IPS DF 6.9 (cell line): Measurements from ENCODE around the gene TNFRSF13B.
"Not testable (repeated sequence)": the region's sequence is repeated elsewhere in the genome, so short reads cannot be mapped to it uniquely, and the experiment has no call there.

Experiments
- DNase-seq: peaks from one replicate; pipeline ENCODE4 v3.0.0-alpha.2; 2013; ENCODE audit warnings: low read depth, low spot score
- H3K27ac ChIP-seq: one replicate; pipeline ENCODE4 v1.5.1; 2013; ENCODE audit warnings: low read length, control low read depth
- H3K27me3 ChIP-seq: 2 replicates; pipeline ENCODE4 v1.6.1; 2013; ENCODE audit warnings: mild to moderate bottlenecking, low read length; ENCODE audit not compliant: control insufficient read depth, insufficient read depth
- H3K36me3 ChIP-seq: 2 replicates; pipeline ENCODE4 v1.6.1; 2013; ENCODE audit warnings: low read length; ENCODE audit not compliant: control insufficient read depth, insufficient read depth
- H3K4me1 ChIP-seq: 2 replicates; pipeline ENCODE4 v1.6.1; 2013; ENCODE audit warnings: low read length; ENCODE audit not compliant: control insufficient read depth, insufficient read depth
- H3K4me3 ChIP-seq: 2 replicates; pipeline ENCODE4 v1.5.1; 2013; ENCODE audit warnings: mild to moderate bottlenecking, low read length
- H3K9me3 ChIP-seq: 2 replicates; pipeline ENCODE4 v1.6.1; 2013; ENCODE audit warnings: low read length, inconsistent platforms; ENCODE audit not compliant: control insufficient read depth, insufficient read depth
- WGBS: extraction: QIAGEN DNeasy Blood & Tissue Kit; methylation state at CpG from one replicate; pipeline ENCODE4 v1.1.7; 2013; ENCODE audit warnings: mixed read lengths, missing lambda C conversion rate; ENCODE audit not compliant: insufficient read length, insufficient coverage; 5-methylcytosine and 5-hydroxymethylcytosine counted together

Gene TNFRSF13B

GRCh38 chr17:16972346-16972745 is 428 bp upstream of the TNFRSF13B start:
- Histone ChIP-seq H3K4me1 (no peaks in the 10 kb centered on the region), H3K36me3 (no peaks in the 10 kb centered on the region), H3K27ac (no peak overlapping the region), H3K27me3 (no peaks in the 10 kb centered on the region), H3K9me3 (no peaks in the 10 kb centered on the region), H3K4me3 (no peak overlapping the region)
- WGBS = no CpG with 5 or more reads among the region's 6 CpGs
- DNase-seq = no peak

DNA sequence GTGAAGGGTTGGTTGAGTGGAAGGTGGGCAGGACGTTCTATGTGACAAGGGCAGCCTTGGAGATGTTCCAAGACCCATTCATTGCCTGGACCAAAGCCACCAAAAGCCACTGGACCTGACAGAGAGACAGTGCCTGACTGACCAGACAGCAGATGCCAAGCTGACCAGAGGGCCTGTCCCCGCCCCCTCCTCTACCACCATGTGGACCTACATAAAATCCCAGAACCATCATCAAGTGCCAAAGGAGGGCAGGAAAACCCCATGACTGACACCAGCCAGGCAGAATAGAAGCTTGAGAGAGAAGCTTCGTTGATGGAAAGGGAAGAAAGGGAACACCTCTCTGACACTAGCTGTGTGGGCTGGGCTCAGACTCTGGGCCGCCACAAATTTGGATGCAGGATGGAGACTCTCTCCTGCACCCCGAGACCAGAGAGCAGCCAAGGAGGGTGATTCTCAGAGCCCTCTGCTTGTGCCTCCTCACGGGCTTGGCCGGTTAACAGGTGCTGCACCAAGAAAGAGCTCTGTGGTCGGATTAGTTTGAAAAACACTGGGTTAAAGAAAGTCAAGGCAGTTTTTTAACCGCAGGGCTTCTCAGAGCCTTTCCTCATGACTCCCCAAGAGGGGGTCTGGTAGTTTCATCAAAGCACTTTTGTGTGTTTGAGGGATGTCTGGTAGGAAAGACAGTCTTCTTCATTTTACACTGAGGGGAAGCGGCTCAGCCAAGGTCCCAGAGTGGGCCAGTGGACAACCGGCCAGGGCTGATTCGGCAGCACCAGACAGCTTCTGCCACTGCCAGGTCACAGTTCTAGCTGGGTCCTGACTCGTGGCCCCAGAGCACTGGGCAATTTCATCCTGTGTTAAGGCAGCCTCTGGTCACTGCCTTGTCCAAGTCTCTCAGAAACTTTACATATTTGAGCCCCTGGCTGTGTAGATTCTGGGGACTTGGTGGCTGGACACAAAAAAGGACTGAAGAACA is 1.7 kb downstream of the TNFRSF13B start:
- no CpG with 5 or more reads among the region's 13 CpGs for WGBS
- Histone ChIP-seq H3K4me3 (no peak overlapping the region), H3K36me3 (no peaks in the 10 kb centered on the region)

GRCh38 chr17:16968786-16969185 is 3.1 kb downstream of the TNFRSF13B start:
- Histone ChIP-seq H3K9me3 (no peaks in the 10 kb centered on the region), H3K27me3 (no peaks in the 10 kb centered on the region), H3K27ac (no peak overlapping the region), H3K4me1 (no peaks in the 10 kb centered on the region), H3K4me3 (no peak overlapping the region), H3K36me3 (no peaks in the 10 kb centered on the region)
- no peak for DNase-seq
- no CpG with 5 or more reads among the region's 1 CpG for WGBS

More for the DNA sequence above, 1.7 kb downstream of the TNFRSF13B start:
- Histone ChIP-seq H3K4me1 (no peaks in the 10 kb centered on the region), H3K27ac (no peak overlapping the region), H3K27me3 (no peaks in the 10 kb centered on the region), H3K9me3 (no peaks in the 10 kb centered on the region)
- DNase-seq = no peak

DNA sequence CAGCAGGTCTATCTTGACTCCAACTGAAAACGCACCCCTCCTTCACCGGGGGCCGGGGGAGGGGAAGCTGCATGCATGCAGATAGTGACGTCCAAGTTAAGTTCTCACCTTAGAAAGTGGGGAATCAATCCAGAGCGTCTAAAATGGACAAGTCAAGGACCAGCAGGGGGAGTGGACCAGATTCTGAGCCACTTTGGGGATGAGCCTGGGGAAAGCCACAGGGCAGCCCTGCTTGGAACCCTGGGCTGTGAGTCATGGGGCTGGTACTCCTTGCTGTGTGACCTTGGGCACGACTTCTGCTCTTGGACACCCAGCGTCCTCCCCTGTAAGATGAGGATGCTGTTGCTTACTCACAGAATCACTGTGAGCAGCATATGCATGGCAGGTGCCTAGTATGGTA is 9.1 kb downstream of the TNFRSF13B start:
- no CpG with 5 or more reads among the region's 7 CpGs for WGBS
- no peak overlapping the region for H3K27ac ChIP-seq
- H3K4me1 ChIP-seq = no peaks in the 10 kb centered on the region
- no peak overlapping the region for H3K4me3 ChIP-seq
- no peaks in the 10 kb centered on the region for H3K27me3 ChIP-seq
- no peaks in the 10 kb centered on the region for H3K36me3 ChIP-seq
- no peak for DNase-seq
- no peaks in the 10 kb centered on the region for H3K9me3 ChIP-seq

- no peaks in the 10 kb centered on the region for H3K36me3 ChIP-seq
- H3K27me3 ChIP-seq = no peaks in the 10 kb centered on the region
- H3K4me1 ChIP-seq = no peaks in the 10 kb centered on the region
- H3K4me3 ChIP-seq = no peak overlapping the region
- WGBS = no CpG with 5 or more reads among the region's 3 CpGs
- no peaks in the 10 kb centered on the region for H3K9me3 ChIP-seq
- DNase-seq = no peak
- H3K27ac ChIP-seq = no peak overlapping the region
Measured at GRCh38 chr17:16961792-16962191, 10.1 kb downstream of the TNFRSF13B start.

DNA sequence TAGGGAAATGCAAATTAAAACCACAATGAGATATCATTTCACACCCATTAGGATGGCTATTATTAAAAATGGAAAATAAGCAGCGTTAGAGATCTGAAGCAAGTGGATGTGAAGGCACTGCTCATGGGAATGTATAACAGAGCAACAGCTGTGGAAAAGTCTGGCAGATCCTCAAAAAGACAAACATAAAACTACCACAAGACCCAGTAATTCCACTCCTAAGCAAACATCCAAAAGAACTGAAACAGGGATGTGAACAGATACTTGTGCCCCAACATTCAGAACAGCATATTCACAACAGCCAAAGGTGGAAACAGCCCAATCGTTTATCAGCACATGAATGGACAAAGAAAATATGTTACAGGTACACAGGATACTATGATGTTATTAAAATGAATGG is 10.9 kb downstream of the TNFRSF13B start:
- H3K4me1 ChIP-seq, H3K36me3 ChIP-seq, H3K27me3 ChIP-seq, H3K9me3 ChIP-seq, H3K27ac ChIP-seq, H3K4me3 ChIP-seq, DNase-seq: not testable (repeated sequence)
- WGBS = no CpG with 5 or more reads among the region's 2 CpGs

DNA sequence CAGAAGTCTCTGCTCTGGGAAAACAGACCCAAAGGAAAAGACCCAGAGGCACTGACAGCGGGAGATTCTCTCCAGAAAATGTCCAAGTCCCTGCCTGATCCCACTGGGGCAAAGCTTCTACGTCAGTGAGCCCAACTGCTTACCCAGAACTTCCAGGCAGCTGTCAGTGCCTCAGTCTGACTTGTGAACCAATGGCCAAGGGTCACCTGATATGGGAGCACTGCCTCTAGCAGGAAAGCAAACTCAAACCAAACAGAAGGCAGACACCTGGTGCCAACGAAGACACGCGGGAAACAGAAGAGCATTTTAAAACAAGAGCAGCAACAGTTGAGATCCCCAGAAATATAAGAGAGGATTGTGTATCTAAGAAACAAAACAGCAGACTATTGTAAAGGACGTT is 16.9 kb downstream of the TNFRSF13B start:
- H3K4me1 ChIP-seq, DNase-seq, H3K9me3 ChIP-seq, H3K27ac ChIP-seq, H3K27me3 ChIP-seq, H3K4me3 ChIP-seq, H3K36me3 ChIP-seq: not testable (repeated sequence)
- WGBS = no CpG with 5 or more reads among the region's 6 CpGs

- H3K4me1 ChIP-seq = no peaks in the 10 kb centered on the region
- H3K27ac ChIP-seq = no peak overlapping the region
- H3K9me3 ChIP-seq = no peaks in the 10 kb centered on the region
- H3K4me3 ChIP-seq = no peak overlapping the region
- H3K36me3 ChIP-seq = no peaks in the 10 kb centered on the region
- DNase-seq = no peak
- WGBS = no CpG with 5 or more reads among the region's 3 CpGs
- no peaks in the 10 kb centered on the region for H3K27me3 ChIP-seq
Measured at GRCh38 chr17:16954521-16954920, 17.4 kb downstream of the TNFRSF13B start.

DNA sequence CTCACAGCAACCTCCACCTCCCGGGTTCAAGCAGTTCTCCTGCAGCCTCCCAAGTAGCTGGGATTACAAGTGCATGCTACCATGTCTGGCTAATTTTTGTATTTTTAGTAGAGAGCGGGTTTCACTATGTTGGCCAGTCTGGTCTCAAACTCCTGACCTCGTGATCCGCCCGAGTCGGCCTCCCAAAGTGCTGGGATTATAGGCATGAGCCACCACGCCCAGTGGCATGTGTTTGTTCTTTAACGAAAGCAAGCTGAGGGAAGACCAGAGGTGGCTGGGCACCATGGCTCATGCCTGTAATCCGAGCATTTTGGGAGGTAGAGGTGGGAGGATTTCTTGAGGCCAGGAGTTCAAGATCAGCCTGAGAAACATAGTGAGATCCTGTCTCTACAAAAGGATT is 18.1 kb downstream of the TNFRSF13B start:
- H3K27me3 ChIP-seq = no peaks in the 10 kb centered on the region
- no peak for DNase-seq
- H3K4me3 ChIP-seq = no peak overlapping the region
- no peaks in the 10 kb centered on the region for H3K4me1 ChIP-seq
- no peak overlapping the region for H3K27ac ChIP-seq
- no peaks in the 10 kb centered on the region for H3K9me3 ChIP-seq
- WGBS = no CpG with 5 or more reads among the region's 9 CpGs
- no peaks in the 10 kb centered on the region for H3K36me3 ChIP-seq

DNA sequence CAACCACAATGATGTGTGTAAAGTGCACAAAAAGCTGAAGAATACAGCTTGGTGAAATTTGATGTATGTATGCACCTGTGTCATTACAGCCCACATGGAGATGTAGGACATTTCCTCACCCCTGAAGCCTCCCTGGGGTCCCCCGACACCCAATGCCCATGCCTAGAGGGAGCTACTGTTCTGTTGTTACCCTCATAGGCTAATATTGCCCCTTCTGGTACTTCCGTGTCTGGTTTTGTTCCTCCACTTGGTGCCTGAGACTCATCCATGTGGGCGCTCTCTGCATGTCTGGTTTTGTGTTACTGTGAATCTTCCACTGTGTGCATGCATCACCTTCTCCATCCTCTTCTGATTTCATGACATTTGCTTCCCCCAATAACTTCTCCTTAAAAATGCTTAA is 18.6 kb downstream of the TNFRSF13B start:
- no peaks in the 10 kb centered on the region for H3K4me1 ChIP-seq
- H3K27me3 ChIP-seq = no peaks in the 10 kb centered on the region
- DNase-seq = no peak
- WGBS = no CpG with 5 or more reads among the region's 3 CpGs
- no peak overlapping the region for H3K4me3 ChIP-seq
- H3K27ac ChIP-seq = no peak overlapping the region
- H3K9me3 ChIP-seq = no peaks in the 10 kb centered on the region
- H3K36me3 ChIP-seq = no peaks in the 10 kb centered on the region

GRCh38 chr17:16952401-16952800 is 19.5 kb downstream of the TNFRSF13B start:
- Histone ChIP-seq H3K27me3 (no peaks in the 10 kb centered on the region), H3K4me1 (no peaks in the 10 kb centered on the region), H3K9me3 (no peaks in the 10 kb centered on the region), H3K36me3 (no peaks in the 10 kb centered on the region), H3K27ac (no peak overlapping the region), H3K4me3 (no peak overlapping the region)
- no CpG with 5 or more reads among the region's 8 CpGs for WGBS
- no peak for DNase-seq
